ENCODE data around the gene FNDC3B. TPM values are rescaled to one million over a fixed set of nuclear protein-coding genes. Genes with fewer than 3 reads are reported as not detected.

Gene FNDC3B
- total RNA-seq, 2 donors from 2014 or later: 80.6 to 107 TPM

DNA sequence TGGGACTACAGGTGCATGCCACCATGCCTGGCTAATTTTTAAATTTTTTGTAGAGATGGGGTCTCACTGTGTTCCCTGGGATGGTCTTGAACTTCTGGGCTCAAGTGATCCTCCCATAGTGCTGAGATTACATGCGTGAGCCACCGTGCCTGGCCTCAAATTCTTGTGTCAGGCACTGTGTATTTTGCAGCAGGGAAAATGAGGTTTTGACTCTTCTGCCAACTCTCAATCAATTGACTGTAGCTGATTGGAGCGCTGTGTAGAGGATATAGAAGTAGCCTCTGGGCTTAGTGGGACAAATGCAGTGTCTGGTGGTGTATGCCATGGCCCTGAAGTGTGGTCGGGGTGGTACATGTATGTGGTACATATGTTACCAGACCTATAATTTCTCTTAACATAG, 152.3 kb downstream of the FNDC3B start:
- H3K27me3 Mint-ChIP-seq (ENCODE audit: insufficient read depth): no peaks in the 10 kb centered on the region
- Histone ChIP-seq H3K27me3 (ENCODE audit: control insufficient read depth, insufficient read depth, low read length, poor library complexity, severe bottlenecking) (no peaks in the 10 kb centered on the region), H3K4me3 (ENCODE audit: low read length) (no peak overlapping the region), H3K9me3 (ENCODE audit: control insufficient read depth, low read length) (no peaks in the 10 kb centered on the region), H3K4me1 (ENCODE audit: control insufficient read depth, insufficient read depth, low read length) (peaks cover 11% of the 10 kb centered on the region), H3K27ac (ENCODE audit: low read depth, low read length) (no peak overlapping the region), H3K9ac (ENCODE audit: extremely low read depth, low read length, poor library complexity, severe bottlenecking) (no peak overlapping the region), H3K36me3 (ENCODE audit: control insufficient read depth, insufficient read depth, low read length) (peaks cover 8% of the 10 kb centered on the region)
- no peak overlapping the region for H3K27ac Mint-ChIP-seq
- peaks cover 15% of the 10 kb centered on the region for H3K4me1 Mint-ChIP-seq
- TF ChIP-seq, protein P1, sequence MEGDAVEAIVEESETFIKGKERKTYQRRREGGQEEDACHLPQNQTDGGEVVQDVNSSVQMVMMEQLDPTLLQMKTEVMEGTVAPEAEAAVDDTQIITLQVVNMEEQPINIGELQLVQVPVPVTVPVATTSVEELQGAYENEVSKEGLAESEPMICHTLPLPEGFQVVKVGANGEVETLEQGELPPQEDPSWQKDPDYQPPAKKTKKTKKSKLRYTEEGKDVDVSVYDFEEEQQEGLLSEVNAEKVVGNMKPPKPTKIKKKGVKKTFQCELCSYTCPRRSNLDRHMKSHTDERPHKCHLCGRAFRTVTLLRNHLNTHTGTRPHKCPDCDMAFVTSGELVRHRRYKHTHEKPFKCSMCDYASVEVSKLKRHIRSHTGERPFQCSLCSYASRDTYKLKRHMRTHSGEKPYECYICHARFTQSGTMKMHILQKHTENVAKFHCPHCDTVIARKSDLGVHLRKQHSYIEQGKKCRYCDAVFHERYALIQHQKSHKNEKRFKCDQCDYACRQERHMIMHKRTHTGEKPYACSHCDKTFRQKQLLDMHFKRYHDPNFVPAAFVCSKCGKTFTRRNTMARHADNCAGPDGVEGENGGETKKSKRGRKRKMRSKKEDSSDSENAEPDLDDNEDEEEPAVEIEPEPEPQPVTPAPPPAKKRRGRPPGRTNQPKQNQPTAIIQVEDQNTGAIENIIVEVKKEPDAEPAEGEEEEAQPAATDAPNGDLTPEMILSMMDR (conservative IDR thresholded peaks at IDR 0.05): no peak
- H3K36me3 Mint-ChIP-seq (ENCODE audit: low read depth): peaks cover 20% of the 10 kb centered on the region
- DNase-seq: no peak
- no peaks in the 10 kb centered on the region for H3K9me3 Mint-ChIP-seq
- WGBS, 2 experiments (ENCODE audit: insufficient coverage in 1 of 2, insufficient read length in 1 of 2): 93 to 95% methylated on average over 3 of the region's 4 CpGs
- no peak overlapping the region for H3K4me3 Mint-ChIP-seq

DNA sequence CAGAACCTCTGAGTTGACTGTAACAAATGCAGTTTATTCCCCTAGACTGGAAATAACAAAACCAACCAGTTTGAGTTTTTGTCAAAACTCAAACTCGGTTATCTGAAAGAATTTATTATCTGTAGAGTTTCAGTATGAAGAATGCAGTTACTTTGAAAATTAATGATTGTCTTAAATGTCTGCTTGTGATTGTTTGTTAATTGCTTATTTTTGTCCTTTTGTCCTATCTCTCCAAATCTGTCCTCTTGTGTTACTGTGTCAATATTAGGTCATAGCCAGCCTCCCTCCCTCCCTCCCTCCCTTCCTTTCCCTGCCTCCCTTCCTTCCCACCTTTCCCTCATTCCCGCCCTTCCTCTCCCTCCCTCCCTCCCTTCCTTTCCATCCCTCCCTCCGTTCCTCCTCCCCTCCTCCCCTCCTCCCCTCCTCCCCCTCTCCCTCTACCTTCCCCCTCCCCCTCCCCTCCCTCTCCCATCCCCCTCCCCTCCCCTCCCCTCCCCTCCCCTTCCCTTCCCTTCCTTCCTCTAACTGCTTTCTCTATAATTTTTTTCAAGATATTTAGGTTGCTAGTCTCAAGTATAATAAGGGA, 153.5 kb downstream of the FNDC3B start:
- Histone ChIP-seq H3K9me3 (ENCODE audit: control insufficient read depth, low read length) (no peaks in the 10 kb centered on the region), H3K4me1 (ENCODE audit: control insufficient read depth, insufficient read depth, low read length) (peaks cover 11% of the 10 kb centered on the region), H3K27ac (ENCODE audit: low read depth, low read length) (no peak overlapping the region), H3K36me3 (ENCODE audit: control insufficient read depth, insufficient read depth, low read length) (peaks cover 8% of the 10 kb centered on the region), H3K4me3 (ENCODE audit: low read length) (no peak overlapping the region), H3K27me3 (ENCODE audit: control insufficient read depth, insufficient read depth, low read length, poor library complexity, severe bottlenecking) (no peaks in the 10 kb centered on the region), H3K9ac (ENCODE audit: extremely low read depth, low read length, poor library complexity, severe bottlenecking) (no peak overlapping the region)
- H3K4me1 Mint-ChIP-seq: peaks cover 15% of the 10 kb centered on the region
- H3K36me3 Mint-ChIP-seq (ENCODE audit: low read depth): peaks cover 20% of the 10 kb centered on the region
- no peak for DNase-seq
- no peak overlapping the region for H3K4me3 Mint-ChIP-seq
- TF ChIP-seq, protein P1 (conservative IDR thresholded peaks at IDR 0.05): no peak
- WGBS, 2 experiments (ENCODE audit: insufficient coverage in 1 of 2, insufficient read length in 1 of 2): 96 to 100% methylated on average over 1 of the region's 3 CpGs
- H3K9me3 Mint-ChIP-seq: no peaks in the 10 kb centered on the region
- no peaks in the 10 kb centered on the region for H3K27me3 Mint-ChIP-seq (ENCODE audit: insufficient read depth)
- no peak overlapping the region for H3K27ac Mint-ChIP-seq

DNA sequence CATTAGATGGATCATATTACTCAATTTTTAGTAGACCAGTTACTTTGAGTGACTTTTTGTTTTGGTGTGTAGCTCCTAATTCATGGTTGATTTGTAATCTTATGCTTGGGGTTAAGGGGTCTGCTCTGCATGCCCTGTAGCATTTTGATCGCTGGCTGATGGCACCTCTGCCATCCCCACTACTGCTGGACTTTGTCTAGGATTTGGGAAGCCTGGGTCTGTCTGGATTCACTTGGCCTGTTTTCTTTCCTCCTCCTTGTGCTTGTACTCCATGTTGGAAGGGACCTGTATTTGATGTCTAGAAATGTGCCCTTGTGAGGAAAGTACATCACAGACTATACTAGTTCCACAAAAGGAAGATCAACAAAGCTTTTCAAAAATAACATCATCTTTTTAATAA, 154.1 kb downstream of the FNDC3B start:
- peaks cover 10% of the 10 kb centered on the region for H3K36me3 ChIP-seq (ENCODE audit: control insufficient read depth, insufficient read depth, low read length)
- H3K4me3 Mint-ChIP-seq: no peak overlapping the region
- H3K4me1 Mint-ChIP-seq: peaks cover 15% of the 10 kb centered on the region
- H3K9me3 Mint-ChIP-seq: no peaks in the 10 kb centered on the region
- no peaks in the 10 kb centered on the region for H3K9me3 ChIP-seq (ENCODE audit: control insufficient read depth, low read length)
- H3K4me3 ChIP-seq (ENCODE audit: low read length): no peak overlapping the region
- peaks cover 11% of the 10 kb centered on the region for H3K4me1 ChIP-seq (ENCODE audit: control insufficient read depth, insufficient read depth, low read length)
- H3K27me3 ChIP-seq (ENCODE audit: control insufficient read depth, insufficient read depth, low read length, poor library complexity, severe bottlenecking): no peaks in the 10 kb centered on the region
- peaks cover 22% of the 10 kb centered on the region for H3K36me3 Mint-ChIP-seq (ENCODE audit: low read depth)
- H3K27ac Mint-ChIP-seq: no peak overlapping the region
- TF ChIP-seq, protein P1 (conservative IDR thresholded peaks at IDR 0.05): no peak
- H3K27me3 Mint-ChIP-seq (ENCODE audit: insufficient read depth): no peaks in the 10 kb centered on the region
- H3K27ac ChIP-seq (ENCODE audit: low read depth, low read length): no peak overlapping the region
- no peak for DNase-seq
- H3K9ac ChIP-seq (ENCODE audit: extremely low read depth, low read length, poor library complexity, severe bottlenecking): no peak overlapping the region
- WGBS, 2 experiments (ENCODE audit: insufficient coverage in 1 of 2, insufficient read length in 1 of 2): 100% methylated on average over 1 of the region's 1 CpG; no CpG with 5 or more reads in 1 of the 2 experiments

All from endodermal cell (in vitro differentiated cells).